ENCODE results near the gene SLC38A1.

DNA sequence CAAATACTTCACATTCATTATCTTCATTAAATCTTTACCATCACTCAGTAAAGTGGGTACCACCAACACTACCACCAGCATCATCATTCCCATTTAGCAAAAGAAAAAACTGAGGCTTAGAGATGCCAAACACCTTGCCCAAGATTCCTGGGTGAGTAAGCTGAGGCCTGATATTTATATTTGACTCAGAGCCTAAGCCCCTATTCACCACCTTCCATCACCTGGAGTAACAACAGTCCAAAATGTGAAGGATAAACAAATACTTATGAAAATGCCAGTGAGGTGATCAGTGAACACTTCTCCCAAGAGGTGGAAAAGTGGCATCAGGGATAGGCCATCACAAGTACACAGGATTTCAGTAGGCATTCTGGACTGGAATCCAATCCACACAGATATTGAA lies 3.7 kb downstream of the SLC38A1 start:
- TF ChIP-seq, protein P1, sequence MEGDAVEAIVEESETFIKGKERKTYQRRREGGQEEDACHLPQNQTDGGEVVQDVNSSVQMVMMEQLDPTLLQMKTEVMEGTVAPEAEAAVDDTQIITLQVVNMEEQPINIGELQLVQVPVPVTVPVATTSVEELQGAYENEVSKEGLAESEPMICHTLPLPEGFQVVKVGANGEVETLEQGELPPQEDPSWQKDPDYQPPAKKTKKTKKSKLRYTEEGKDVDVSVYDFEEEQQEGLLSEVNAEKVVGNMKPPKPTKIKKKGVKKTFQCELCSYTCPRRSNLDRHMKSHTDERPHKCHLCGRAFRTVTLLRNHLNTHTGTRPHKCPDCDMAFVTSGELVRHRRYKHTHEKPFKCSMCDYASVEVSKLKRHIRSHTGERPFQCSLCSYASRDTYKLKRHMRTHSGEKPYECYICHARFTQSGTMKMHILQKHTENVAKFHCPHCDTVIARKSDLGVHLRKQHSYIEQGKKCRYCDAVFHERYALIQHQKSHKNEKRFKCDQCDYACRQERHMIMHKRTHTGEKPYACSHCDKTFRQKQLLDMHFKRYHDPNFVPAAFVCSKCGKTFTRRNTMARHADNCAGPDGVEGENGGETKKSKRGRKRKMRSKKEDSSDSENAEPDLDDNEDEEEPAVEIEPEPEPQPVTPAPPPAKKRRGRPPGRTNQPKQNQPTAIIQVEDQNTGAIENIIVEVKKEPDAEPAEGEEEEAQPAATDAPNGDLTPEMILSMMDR (IDR thresholded peaks at IDR 0.05), result no peak
- TF ChIP-seq POLR2A (IDR thresholded peaks at IDR 0.05) (no peak), POLR2AphosphoS5 (IDR thresholded peaks at IDR 0.05; ENCODE audit: insufficient read depth in 1 of 2, low read depth in 1 of 2) (no peak)

Data from vagina (tissue), 2 donors.